HFF-Myc (cell line): ENCODE data around the gene ATAD1.

Experiments used
- DNase-seq: peaks from one replicate; pipeline ENCODE4 v3.0.0-alpha.2; 2011; ENCODE audit warnings: low read depth; ENCODE audit errors: extremely low read depth
- H3K4me3 ChIP-seq: replicated peaks from 2 replicates; pipeline ENCODE4 v1.5.1; 2011; ENCODE audit warnings: low read depth, mild to moderate bottlenecking, control low read depth, low read length
- CTCF ChIP-seq: IDR thresholded peaks from 2 replicates; pipeline ENCODE4 v1.5.1; 2012; ENCODE audit warnings: mild to moderate bottlenecking, low read depth, low read length, control low read depth; ENCODE audit errors: missing control alignments

Gene ATAD1

GRCh38 chr10:87799860-87800259 lies 18.2 kb downstream of the ATAD1 start:
- DNase-seq, result no peak
- no peak overlapping the region for H3K4me3 ChIP-seq
- TF ChIP-seq CTCF, result no peak

- no peak for DNase-seq
- no peak for TF ChIP-seq CTCF
- H3K4me3 ChIP-seq, result no peak overlapping the region
These were observed 19.9 kb downstream of the ATAD1 start for GRCh38 chr10:87798082-87798481.

- no peak overlapping the region for H3K4me3 ChIP-seq
- no peak for DNase-seq
- no peak for TF ChIP-seq CTCF
These were observed 23.7 kb downstream of the ATAD1 start for GRCh38 chr10:87794285-87794684.

GRCh38 chr10:87790185-87790584 lies 27.8 kb downstream of the ATAD1 start:
- no peak overlapping the region for H3K4me3 ChIP-seq
- no peak for TF ChIP-seq CTCF
- no peak for DNase-seq

- DNase-seq, result no peak
- H3K4me3 ChIP-seq, result no peak overlapping the region
- no peak for TF ChIP-seq CTCF
These were observed 31.6 kb downstream of the ATAD1 start for GRCh38 chr10:87786421-87786820.

- H3K4me3 ChIP-seq, result no peak overlapping the region
- DNase-seq, result no peak
- no peak for TF ChIP-seq CTCF
These were observed 35.3 kb downstream of the ATAD1 start for GRCh38 chr10:87782721-87783120.

- H3K4me3 ChIP-seq, result no peak overlapping the region
- no peak for TF ChIP-seq CTCF
- no peak for DNase-seq
These were observed 36.5 kb downstream of the ATAD1 start for GRCh38 chr10:87781545-87781944.
